ENCODE data around the gene ANKLE2.
"Not testable (repeated sequence)": the region's sequence is repeated elsewhere in the genome, so short reads cannot be mapped to it uniquely, and the experiment has no call there.

Gene ANKLE2

DNA sequence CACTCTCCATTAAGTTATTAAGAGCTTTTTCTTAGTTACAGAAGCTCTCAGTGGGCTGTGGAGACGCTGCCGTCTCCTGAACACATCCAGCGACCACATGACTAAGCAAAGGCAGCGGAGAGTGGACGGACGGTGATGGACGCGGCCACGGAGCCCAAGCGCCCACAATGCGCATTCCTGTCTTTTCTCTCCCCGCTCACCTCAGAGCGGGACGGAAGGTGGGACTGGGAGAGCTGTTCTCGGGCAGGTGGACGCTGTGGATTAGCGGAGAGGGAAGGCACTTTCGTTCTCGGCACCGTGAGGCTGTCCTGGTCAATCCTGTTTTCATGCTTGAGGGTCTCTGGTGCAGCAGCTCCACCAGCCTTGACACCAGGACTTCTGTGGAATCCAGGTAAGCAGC is 2.6 kb upstream of the ANKLE2 start:
- no peak overlapping the region for H3K27ac ChIP-seq (ENCODE audit: low read depth, low read length)
- no peak overlapping the region for H3K4me3 ChIP-seq (ENCODE audit: low read depth, low read length)
- peaks cover 4% of the 10 kb centered on the region; the same call in 1 of the 2 replicates for H3K4me1 ChIP-seq (ENCODE audit: control insufficient read depth, insufficient read depth, low read length)
- H3K9ac ChIP-seq (ENCODE audit: low read depth, low read length): no peak overlapping the region
- peaks cover 2% of the 10 kb centered on the region for H3K36me3 ChIP-seq (ENCODE audit: control insufficient read depth, insufficient read depth, low read length)
- H3K27me3 ChIP-seq (ENCODE audit: control insufficient read depth, insufficient read depth, low read length): no peaks in the 10 kb centered on the region
- no peaks in the 10 kb centered on the region for H3K9me3 ChIP-seq (ENCODE audit: control insufficient read depth, insufficient read depth, low read length)

DNA sequence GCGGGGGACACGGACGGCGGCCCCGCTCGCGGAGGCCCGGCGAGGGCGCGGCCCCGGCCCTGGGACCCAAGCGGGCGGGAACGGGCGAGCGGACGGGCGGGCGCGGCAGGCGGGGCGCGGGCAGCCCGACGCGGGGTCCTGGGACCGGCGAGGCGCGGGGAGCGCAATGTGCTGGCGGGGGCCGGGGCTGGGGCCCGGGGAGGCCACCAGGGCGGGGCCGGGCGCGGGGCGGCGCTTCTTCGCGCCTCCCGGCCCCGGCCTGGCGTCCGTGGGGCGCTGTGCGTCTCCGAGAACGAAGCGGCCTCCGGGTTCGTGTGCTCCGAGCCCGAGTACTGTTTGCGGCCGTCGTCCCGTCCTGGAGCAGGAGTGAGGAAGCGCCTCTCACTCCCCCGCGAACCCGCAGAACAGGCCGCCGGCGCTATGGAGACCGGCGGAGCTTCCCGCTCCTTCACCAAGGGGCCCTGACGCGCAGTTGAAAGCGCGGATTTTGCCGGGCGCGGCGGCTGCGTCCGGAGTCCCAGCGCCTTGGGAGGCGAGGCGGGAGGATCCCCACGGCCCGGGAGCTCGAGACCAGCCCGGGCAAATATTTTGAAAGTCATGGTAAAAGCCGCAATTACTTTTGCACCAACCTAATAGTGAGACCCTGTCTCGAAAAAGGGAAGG is 420 bp upstream of the ANKLE2 start:
- H3K4me3 ChIP-seq (ENCODE audit: low read depth, low read length): peak overlapping the region; percentile 81
- peaks cover 4% of the 10 kb centered on the region; the same call in 1 of the 2 replicates for H3K4me1 ChIP-seq (ENCODE audit: control insufficient read depth, insufficient read depth, low read length)
- H3K9ac ChIP-seq (ENCODE audit: low read depth, low read length): peak overlapping the region; percentile 91
- peaks cover 10% of the 10 kb centered on the region for H3K36me3 ChIP-seq (ENCODE audit: control insufficient read depth, insufficient read depth, low read length)
- no peaks in the 10 kb centered on the region for H3K9me3 ChIP-seq (ENCODE audit: control insufficient read depth, insufficient read depth, low read length)
- H3K27ac ChIP-seq (ENCODE audit: low read depth, low read length): peak overlapping the region; percentile 96
- H3K27me3 ChIP-seq (ENCODE audit: control insufficient read depth, insufficient read depth, low read length): no peaks in the 10 kb centered on the region

- H3K4me1 ChIP-seq (ENCODE audit: control insufficient read depth, insufficient read depth, low read length): peaks cover 4% of the 10 kb centered on the region; the same call in 1 of the 2 replicates
- H3K9me3 ChIP-seq (ENCODE audit: control insufficient read depth, insufficient read depth, low read length): no peaks in the 10 kb centered on the region
- H3K9ac ChIP-seq (ENCODE audit: low read depth, low read length): no peak overlapping the region
- H3K36me3 ChIP-seq (ENCODE audit: control insufficient read depth, insufficient read depth, low read length): peaks cover 24% of the 10 kb centered on the region
- H3K4me3 ChIP-seq (ENCODE audit: low read depth, low read length): no peak overlapping the region
- H3K27me3 ChIP-seq (ENCODE audit: control insufficient read depth, insufficient read depth, low read length): no peaks in the 10 kb centered on the region
- H3K27ac ChIP-seq (ENCODE audit: low read depth, low read length): no peak overlapping the region
These were observed 2.3 kb downstream of the ANKLE2 start for GRCh38 chr12:132759359-132759758.

GRCh38 chr12:132758825-132759224 is 2.8 kb downstream of the ANKLE2 start:
- not testable (repeated sequence) for H3K4me1 ChIP-seq (ENCODE audit: control insufficient read depth, insufficient read depth, low read length); H3K4me3 ChIP-seq (ENCODE audit: low read depth, low read length); H3K9me3 ChIP-seq (ENCODE audit: control insufficient read depth, insufficient read depth, low read length); H3K9ac ChIP-seq (ENCODE audit: low read depth, low read length); H3K27me3 ChIP-seq (ENCODE audit: control insufficient read depth, insufficient read depth, low read length); H3K27ac ChIP-seq (ENCODE audit: low read depth, low read length)
- peaks cover 28% of the 10 kb centered on the region for H3K36me3 ChIP-seq (ENCODE audit: control insufficient read depth, insufficient read depth, low read length)

GRCh38 chr12:132754160-132754932 is 7.3 kb downstream of the ANKLE2 start:
- no peak overlapping the region for H3K27ac ChIP-seq (ENCODE audit: low read depth, low read length)
- no peaks in the 10 kb centered on the region for H3K4me1 ChIP-seq (ENCODE audit: control insufficient read depth, insufficient read depth, low read length)
- no peaks in the 10 kb centered on the region for H3K9me3 ChIP-seq (ENCODE audit: control insufficient read depth, insufficient read depth, low read length)
- H3K27me3 ChIP-seq (ENCODE audit: control insufficient read depth, insufficient read depth, low read length): no peaks in the 10 kb centered on the region
- H3K9ac ChIP-seq (ENCODE audit: low read depth, low read length): no peak overlapping the region
- no peak overlapping the region for H3K4me3 ChIP-seq (ENCODE audit: low read depth, low read length)
- peaks cover 72% of the 10 kb centered on the region for H3K36me3 ChIP-seq (ENCODE audit: control insufficient read depth, insufficient read depth, low read length)

- H3K27me3 ChIP-seq (ENCODE audit: control insufficient read depth, insufficient read depth, low read length); H3K4me3 ChIP-seq (ENCODE audit: low read depth, low read length); H3K9ac ChIP-seq (ENCODE audit: low read depth, low read length); H3K9me3 ChIP-seq (ENCODE audit: control insufficient read depth, insufficient read depth, low read length); H3K4me1 ChIP-seq (ENCODE audit: control insufficient read depth, insufficient read depth, low read length); H3K27ac ChIP-seq (ENCODE audit: low read depth, low read length): not testable (repeated sequence)
- peaks cover 75% of the 10 kb centered on the region for H3K36me3 ChIP-seq (ENCODE audit: control insufficient read depth, insufficient read depth, low read length)
These were observed 8.0 kb downstream of the ANKLE2 start for GRCh38 chr12:132753670-132754069.

GRCh38 chr12:132748319-132748718 is 13.3 kb downstream of the ANKLE2 start:
- Histone ChIP-seq H3K9me3 (ENCODE audit: control insufficient read depth, insufficient read depth, low read length) (no peaks in the 10 kb centered on the region), H3K4me3 (ENCODE audit: low read depth, low read length) (no peak overlapping the region), H3K4me1 (ENCODE audit: control insufficient read depth, insufficient read depth, low read length) (no peaks in the 10 kb centered on the region), H3K27me3 (ENCODE audit: control insufficient read depth, insufficient read depth, low read length) (no peaks in the 10 kb centered on the region), H3K9ac (ENCODE audit: low read depth, low read length) (no peak overlapping the region), H3K27ac (ENCODE audit: low read depth, low read length) (no peak overlapping the region), H3K36me3 (ENCODE audit: control insufficient read depth, insufficient read depth, low read length) (peaks cover 96% of the 10 kb centered on the region)

DNA sequence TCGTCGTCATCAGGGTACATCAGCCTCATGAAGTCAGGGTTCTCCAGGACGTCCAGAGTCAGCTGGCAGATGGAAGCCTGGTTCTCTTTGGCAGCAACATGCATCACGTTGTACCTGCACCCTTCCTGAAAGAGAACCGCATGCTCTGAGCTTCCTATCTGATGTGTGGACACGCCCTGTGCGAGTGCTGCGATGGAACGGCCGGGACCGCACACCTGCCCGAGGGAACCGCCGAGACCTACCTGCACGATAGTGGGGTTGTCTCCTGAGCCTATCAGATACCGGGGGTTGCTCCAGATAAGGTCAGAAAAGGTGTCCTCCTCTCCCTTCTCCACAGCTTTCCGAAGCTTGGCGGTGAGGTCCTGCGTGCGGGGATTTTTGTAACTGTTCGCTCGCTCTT is 13.7 kb downstream of the ANKLE2 start:
- no peak overlapping the region for H3K4me3 ChIP-seq (ENCODE audit: low read depth, low read length)
- H3K36me3 ChIP-seq (ENCODE audit: control insufficient read depth, insufficient read depth, low read length): peaks cover 96% of the 10 kb centered on the region
- no peaks in the 10 kb centered on the region for H3K4me1 ChIP-seq (ENCODE audit: control insufficient read depth, insufficient read depth, low read length)
- no peaks in the 10 kb centered on the region for H3K9me3 ChIP-seq (ENCODE audit: control insufficient read depth, insufficient read depth, low read length)
- H3K27ac ChIP-seq (ENCODE audit: low read depth, low read length): no peak overlapping the region
- H3K9ac ChIP-seq (ENCODE audit: low read depth, low read length): no peak overlapping the region
- H3K27me3 ChIP-seq (ENCODE audit: control insufficient read depth, insufficient read depth, low read length): no peaks in the 10 kb centered on the region

DNA sequence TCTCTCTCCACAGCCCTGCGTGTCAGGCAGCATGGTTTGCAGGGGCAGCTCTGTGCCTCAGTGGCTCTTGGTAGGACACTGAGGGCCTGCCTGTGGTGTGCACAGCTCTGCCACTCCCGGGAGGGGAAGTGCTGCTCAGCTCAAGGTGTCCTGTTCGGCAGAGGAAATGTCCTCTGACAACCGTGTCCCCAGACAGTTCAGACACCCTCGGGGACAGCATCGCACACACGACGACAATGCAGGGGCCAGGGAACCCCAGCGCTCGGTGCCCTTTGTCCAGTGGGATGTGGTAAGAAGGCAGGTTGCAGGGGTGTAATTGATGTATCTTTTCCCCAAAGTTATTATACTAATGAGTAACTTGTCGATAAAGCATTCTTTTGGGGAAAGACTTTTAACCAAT is 14.2 kb downstream of the ANKLE2 start:
- H3K9me3 ChIP-seq (ENCODE audit: control insufficient read depth, insufficient read depth, low read length): no peaks in the 10 kb centered on the region

GRCh38 chr12:132746613-132747012 is 15.0 kb downstream of the ANKLE2 start:
- H3K36me3 ChIP-seq (ENCODE audit: control insufficient read depth, insufficient read depth, low read length): peaks cover 96% of the 10 kb centered on the region
- no peak overlapping the region for H3K27ac ChIP-seq (ENCODE audit: low read depth, low read length)
- H3K4me3 ChIP-seq (ENCODE audit: low read depth, low read length): no peak overlapping the region
- H3K4me1 ChIP-seq (ENCODE audit: control insufficient read depth, insufficient read depth, low read length): no peaks in the 10 kb centered on the region
- H3K27me3 ChIP-seq (ENCODE audit: control insufficient read depth, insufficient read depth, low read length): no peaks in the 10 kb centered on the region
- H3K9ac ChIP-seq (ENCODE audit: low read depth, low read length): no peak overlapping the region
- H3K9me3 ChIP-seq (ENCODE audit: control insufficient read depth, insufficient read depth, low read length): no peaks in the 10 kb centered on the region

More for the DNA sequence above, 14.2 kb downstream of the ANKLE2 start:
- H3K9ac ChIP-seq (ENCODE audit: low read depth, low read length): no peak overlapping the region
- peaks cover 96% of the 10 kb centered on the region for H3K36me3 ChIP-seq (ENCODE audit: control insufficient read depth, insufficient read depth, low read length)
- H3K4me1 ChIP-seq (ENCODE audit: control insufficient read depth, insufficient read depth, low read length): no peaks in the 10 kb centered on the region
- no peak overlapping the region for H3K4me3 ChIP-seq (ENCODE audit: low read depth, low read length)
- H3K27ac ChIP-seq (ENCODE audit: low read depth, low read length): no peak overlapping the region
- H3K27me3 ChIP-seq (ENCODE audit: control insufficient read depth, insufficient read depth, low read length): no peaks in the 10 kb centered on the region

- H3K27me3 ChIP-seq (ENCODE audit: control insufficient read depth, insufficient read depth, low read length): no peaks in the 10 kb centered on the region
- no peak overlapping the region for H3K4me3 ChIP-seq (ENCODE audit: low read depth, low read length)
- no peaks in the 10 kb centered on the region for H3K9me3 ChIP-seq (ENCODE audit: control insufficient read depth, insufficient read depth, low read length)
- no peak overlapping the region; the same call in 1 of the 2 replicates for H3K9ac ChIP-seq (ENCODE audit: low read depth, low read length)
- no peak overlapping the region for H3K27ac ChIP-seq (ENCODE audit: low read depth, low read length)
- no peaks in the 10 kb centered on the region for H3K4me1 ChIP-seq (ENCODE audit: control insufficient read depth, insufficient read depth, low read length)
- H3K36me3 ChIP-seq (ENCODE audit: control insufficient read depth, insufficient read depth, low read length): peaks cover 97% of the 10 kb centered on the region
These were observed 17.8 kb downstream of the ANKLE2 start for GRCh38 chr12:132743831-132744230.

Measured in HUES48 (cell line).